Caco-2 (cell line): ENCODE measurements around the gene PWP1. TPM values are rescaled to one million over a fixed set of nuclear protein-coding genes. Genes with fewer than 3 reads are reported as not detected.

Source experiments
- Bru-seq: library from RNA; stranded (reverse); fragments of 400-500 nt; gene quantifications from one replicate; lab custom pipeline; 2021; lab: Mats Ljungman, UMichigan
- BruChase-seq, 2 experiments: library from RNA; stranded (reverse); fragments of 400-500 nt; gene quantifications; one replicate each; lab custom pipeline; 2021; lab: Mats Ljungman, UMichigan
- BruUV-seq: library from RNA; stranded (reverse); fragments of 400-500 nt; replicated peaks from 2 replicates; lab custom pipeline; 2021; lab: Mats Ljungman, UMichigan
- CTCF ChIA-PET: fragments of 300-600 bp; sonication (Branson Sonifier 250); formaldehyde crosslinking; loops from one replicate; lab custom pipeline; 2022; ENCODE audit warnings: antibody characterized with exemption; lab: Charles Lee
- POLR2A ChIA-PET: fragments of 300-600 bp; sonication (Branson Sonifier 250); formaldehyde crosslinking; loops from one replicate; lab custom pipeline; 2022; ENCODE audit warnings: antibody characterized with exemption; lab: Charles Lee
- DNase-seq, 2 experiments: peaks; one replicate each; pipeline versions ENCODE4 v3.0.0 to v3.0.0-alpha.2; 2020 to 2022
- H3K27me3 ChIP-seq: replicated peaks from 2 replicates; pipeline ENCODE4 v1.6.0; 2011; ENCODE audit warnings: low read length; ENCODE audit not compliant: control insufficient read depth, insufficient read depth
- H3K36me3 ChIP-seq: 2 replicates; pipeline ENCODE4 v1.5.1; 2011; ENCODE audit warnings: low read length; ENCODE audit not compliant: control insufficient read depth, insufficient read depth
- H3K4me1 ChIP-seq: fragments of 250-450 bp; sonication (Bioruptor Pico); 2 replicates; pipeline ENCODE4 v1.5.1; 2020; ENCODE audit warnings: mild to moderate bottlenecking
- H3K4me3 ChIP-seq: 2 replicates; pipeline ENCODE4 v1.5.1; 2011; ENCODE audit warnings: low read depth, mild to moderate bottlenecking, control low read depth, low read length
- H3K9me3 ChIP-seq: fragments of 250-450 bp; sonication (Bioruptor Pico); 2 replicates; pipeline ENCODE4 v1.5.1; 2020; ENCODE audit warnings: mild to moderate bottlenecking, moderate library complexity
- H3K27ac Mint-ChIP-seq: one replicate; pipeline ENCODE4 v1.8.0; 2022; ENCODE audit warnings: mixed read lengths; ENCODE audit not compliant: unreplicated experiment
- H3K27me3 Mint-ChIP-seq: one replicate; pipeline ENCODE4 v1.8.0; 2022; ENCODE audit warnings: mixed read lengths; ENCODE audit not compliant: insufficient read depth, unreplicated experiment
- H3K36me3 Mint-ChIP-seq: one replicate; pipeline ENCODE4 v1.8.0; 2022; ENCODE audit warnings: mild to moderate bottlenecking, mixed read lengths; ENCODE audit not compliant: insufficient read depth, unreplicated experiment
- H3K4me1 Mint-ChIP-seq: one replicate; pipeline ENCODE4 v1.8.0; 2022; ENCODE audit warnings: low read depth, mixed read lengths; ENCODE audit not compliant: unreplicated experiment
- H3K4me3 Mint-ChIP-seq: one replicate; pipeline ENCODE4 v1.8.0; 2022; ENCODE audit warnings: mild to moderate bottlenecking, moderate library complexity, mixed read lengths; ENCODE audit not compliant: unreplicated experiment
- H3K9me3 Mint-ChIP-seq: one replicate; pipeline ENCODE4 v1.8.0; 2022; ENCODE audit warnings: mixed read lengths; ENCODE audit not compliant: unreplicated experiment
- intact Hi-C: fragments of 100-400 bp; cut with micrococcal nuclease; formaldehyde crosslinking; loops from one replicate; pipeline ENCODE4 v1.10.0; 2022; ENCODE audit not compliant: unreplicated experiment
- long read RNA-seq: library from polyadenylated mRNA; stranded (forward); transcript quantifications from one replicate; pipeline ENCODE4 v2.0.0, GENCODE V29; 2022
- total RNA-seq: library from RNA; stranded (reverse); gene quantifications from 2 replicates; pipeline ENCODE4 v1.2.3, GENCODE V29; 2022
- TF ChIP-seq, protein P1 (sequence below), 2 experiments: fragments of 200-600 bp in 1 of 2; IDR thresholded peaks; 1 replicate in 1 of 2; 2 replicates in 1 of 2; pipeline versions ENCODE4 v1.5.1 to v1.8.0; 2011 to 2022; ENCODE audit warnings: antibody characterized with exemption in 1 of 2, control low read depth in 1 of 2, inconsistent platforms in 1 of 2, low read depth in 1 of 2, low read length in 1 of 2, mild to moderate bottlenecking in 1 of 2, moderate library complexity in 1 of 2; ENCODE audit not compliant: insufficient read depth in 1 of 2, severe bottlenecking in 1 of 2, unreplicated experiment in 1 of 2

Gene PWP1
- 42.9 and 44.6 TPM in 2 replicates for total RNA-seq
- percentile 82 among the genes with signal in this experiment for Bru-seq, nascent RNA
- BruChase-seq, experiment 1, labeled RNA remaining after a 2-hour chase = percentile 84 among the genes with signal in this experiment
- BruChase-seq, experiment 2, labeled RNA remaining after a 6-hour chase = percentile 83 among the genes with signal in this experiment
- long read RNA-seq, transcript PWP1-201 (15 exons, 2,621 nt) = major isoform, 134 of 153 reads
- long read RNA-seq, partial matches to known transcripts = 2 of 153 reads
- long read RNA-seq, other reads (novel, unspliced or antisense) = 16 of 153 reads

DNA sequence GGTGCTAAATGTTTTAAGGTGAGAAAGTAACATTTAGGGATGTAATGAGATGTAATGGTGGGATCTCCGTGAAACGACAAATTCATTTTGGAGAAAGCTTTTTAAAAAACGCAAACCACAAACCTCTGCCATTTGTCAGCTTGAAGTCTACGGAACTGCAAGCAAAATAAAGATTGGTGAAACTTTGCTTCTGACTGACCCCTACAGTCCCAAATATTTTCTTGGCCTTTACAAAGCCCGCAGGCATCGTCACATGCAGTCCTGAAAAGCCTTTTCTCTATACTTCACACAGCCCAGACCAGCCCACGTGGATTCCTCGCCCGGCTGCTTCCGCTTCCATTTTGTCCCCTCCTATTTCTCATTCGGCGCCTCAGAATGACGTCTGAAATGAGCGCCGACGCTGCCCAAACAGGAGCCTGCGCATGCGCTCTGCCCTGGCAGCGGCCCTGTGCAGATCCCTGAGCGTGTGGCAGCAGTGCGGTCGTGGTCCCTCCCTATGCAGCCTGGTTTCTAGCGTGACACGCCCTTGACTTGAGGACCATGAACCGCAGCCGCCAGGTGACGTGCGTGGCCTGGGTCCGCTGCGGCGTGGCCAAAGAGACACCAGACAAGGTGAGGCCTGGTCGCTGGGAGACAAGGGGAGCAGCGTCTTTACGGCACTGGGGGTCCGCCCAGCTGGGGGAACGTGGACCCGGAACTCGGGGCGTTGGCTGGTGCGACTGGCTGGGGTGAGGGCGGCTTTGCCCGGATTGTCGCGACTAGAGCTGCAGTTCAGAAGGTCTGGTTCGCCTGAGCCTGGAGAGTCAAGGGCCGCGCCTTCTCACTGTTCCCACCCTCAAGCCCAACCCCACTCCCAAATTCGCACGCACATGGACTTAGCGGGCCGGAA, at the start of gene PWP1:
Gene PWP1 (plus strand): TSS at position 440 of the 889 bp plus-strand sequence. CDS start 101 bp downstream, at position 541.
- TF ChIP-seq, protein P1, sequence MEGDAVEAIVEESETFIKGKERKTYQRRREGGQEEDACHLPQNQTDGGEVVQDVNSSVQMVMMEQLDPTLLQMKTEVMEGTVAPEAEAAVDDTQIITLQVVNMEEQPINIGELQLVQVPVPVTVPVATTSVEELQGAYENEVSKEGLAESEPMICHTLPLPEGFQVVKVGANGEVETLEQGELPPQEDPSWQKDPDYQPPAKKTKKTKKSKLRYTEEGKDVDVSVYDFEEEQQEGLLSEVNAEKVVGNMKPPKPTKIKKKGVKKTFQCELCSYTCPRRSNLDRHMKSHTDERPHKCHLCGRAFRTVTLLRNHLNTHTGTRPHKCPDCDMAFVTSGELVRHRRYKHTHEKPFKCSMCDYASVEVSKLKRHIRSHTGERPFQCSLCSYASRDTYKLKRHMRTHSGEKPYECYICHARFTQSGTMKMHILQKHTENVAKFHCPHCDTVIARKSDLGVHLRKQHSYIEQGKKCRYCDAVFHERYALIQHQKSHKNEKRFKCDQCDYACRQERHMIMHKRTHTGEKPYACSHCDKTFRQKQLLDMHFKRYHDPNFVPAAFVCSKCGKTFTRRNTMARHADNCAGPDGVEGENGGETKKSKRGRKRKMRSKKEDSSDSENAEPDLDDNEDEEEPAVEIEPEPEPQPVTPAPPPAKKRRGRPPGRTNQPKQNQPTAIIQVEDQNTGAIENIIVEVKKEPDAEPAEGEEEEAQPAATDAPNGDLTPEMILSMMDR (IDR thresholded peaks at IDR 0.05; ENCODE audit: insufficient read depth in 1 of 2, low read depth in 1 of 2, low read length in 1 of 2, severe bottlenecking in 1 of 2, unreplicated experiment in 1 of 2) = no peak
- Mint-ChIP-seq H3K27ac (peak within 1 kb of the TSS; percentile 97), H3K27me3 (no peaks in the 10 kb centered on the region), H3K4me1 (no peaks in the 10 kb centered on the region), H3K9me3 (no peaks in the 10 kb centered on the region), H3K4me3 (peak within 1 kb of the TSS; percentile 76), H3K36me3 (peaks cover 34% of the 10 kb centered on the region)
- Histone ChIP-seq H3K27me3 (no peaks in the 10 kb centered on the region), H3K9me3 (no peaks in the 10 kb centered on the region), H3K4me3 (peak within 1 kb of the TSS; percentile 62), H3K4me1 (peaks cover 7% of the 10 kb centered on the region), H3K36me3 (no peaks in the 10 kb centered on the region)
- TSS peak; percentile 60 for BruUV-seq
- ChIA-PET CTCF (interaction anchor here (0.6 kb wide), 1 partner anchor 14 kb away, joined by 7 read pairs; no protein-coding TSS in a partner anchor), POLR2A (no interaction called here)
- intact Hi-C loops = no loop called here
- peak; percentile 95 to 96 for DNase-seq

DNA sequence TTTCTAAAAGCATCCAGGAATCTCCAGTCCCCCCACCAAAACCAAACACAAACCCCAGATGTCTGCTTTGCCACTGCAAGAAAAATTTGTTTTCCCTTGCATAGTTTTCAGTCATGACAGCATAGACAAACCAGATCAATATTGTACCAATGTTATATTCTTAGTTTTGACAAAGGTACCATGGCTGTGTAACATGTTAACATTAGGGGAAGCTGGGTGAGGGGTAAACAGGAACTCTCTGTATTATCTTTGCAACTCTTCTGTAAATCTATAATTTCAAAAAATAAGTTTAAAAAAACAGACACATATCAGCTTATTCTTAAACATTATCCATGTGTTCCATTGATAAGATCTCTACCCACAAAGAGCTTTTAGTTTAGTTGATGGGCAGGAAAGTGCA, 44.4 kb upstream of the PWP1 start:
- peaks cover 19% of the 10 kb centered on the region for H3K27me3 Mint-ChIP-seq
- no peaks in the 10 kb centered on the region for H3K36me3 ChIP-seq
- H3K36me3 Mint-ChIP-seq = no peaks in the 10 kb centered on the region
- H3K4me1 ChIP-seq = no peaks in the 10 kb centered on the region
- CTCF ChIA-PET = no interaction called here
- H3K27me3 ChIP-seq = no peaks in the 10 kb centered on the region
- DNase-seq = no peak
- H3K9me3 ChIP-seq = no peaks in the 10 kb centered on the region
- no peak overlapping the region for H3K27ac Mint-ChIP-seq
- H3K4me3 Mint-ChIP-seq = no peak overlapping the region
- POLR2A ChIA-PET = no interaction called here
- BruUV-seq = no TSS peak
- TF ChIP-seq, protein P1 (IDR thresholded peaks at IDR 0.05; ENCODE audit: insufficient read depth in 1 of 2, low read depth in 1 of 2, low read length in 1 of 2, severe bottlenecking in 1 of 2, unreplicated experiment in 1 of 2) = no peak
- H3K4me1 Mint-ChIP-seq = no peaks in the 10 kb centered on the region
- H3K9me3 Mint-ChIP-seq = peaks cover 8% of the 10 kb centered on the region
- intact Hi-C loops = no loop called here
- H3K4me3 ChIP-seq = no peak overlapping the region

GRCh38 chr12:107642240-107642639, 43.4 kb upstream of the PWP1 start:
- TF ChIP-seq, protein P1 (IDR thresholded peaks at IDR 0.05; ENCODE audit: insufficient read depth in 1 of 2, low read depth in 1 of 2, low read length in 1 of 2, severe bottlenecking in 1 of 2, unreplicated experiment in 1 of 2) = no peak
- POLR2A ChIA-PET = no interaction called here

More at GRCh38 chr12:107642240-107642639, 43.4 kb upstream of the PWP1 start:
- Mint-ChIP-seq H3K9me3 (peaks cover 8% of the 10 kb centered on the region), H3K36me3 (no peaks in the 10 kb centered on the region), H3K27ac (no peak overlapping the region), H3K4me1 (no peaks in the 10 kb centered on the region), H3K4me3 (no peak overlapping the region), H3K27me3 (peaks cover 19% of the 10 kb centered on the region)
- Histone ChIP-seq H3K9me3 (no peaks in the 10 kb centered on the region), H3K27me3 (no peaks in the 10 kb centered on the region), H3K4me1 (no peaks in the 10 kb centered on the region), H3K36me3 (no peaks in the 10 kb centered on the region), H3K4me3 (no peak overlapping the region)
- no peak for DNase-seq
- BruUV-seq = no TSS peak
- CTCF ChIA-PET = no interaction called here
- intact Hi-C loops = no loop called here
